SHP77 (cell line): ENCODE results near the gene PFDN1.

Source experiments
- DNase-seq, 2 experiments: peaks; one replicate each; lab custom pipeline; 2025; lab: John Stamatoyannopoulos, UW

The PFDN1 gene

GRCh38 chr5:140238756-140239155 is 64.1 kb downstream of the PFDN1 start:
- DNase-seq = no peak

GRCh38 chr5:140236891-140237598 is 65.9 kb downstream of the PFDN1 start:
- no peak for DNase-seq

GRCh38 chr5:140235791-140236551 is 66.9 kb downstream of the PFDN1 start:
- DNase-seq = no peak

GRCh38 chr5:140234377-140234989 is 68.4 kb downstream of the PFDN1 start:
- DNase-seq = no peak

- DNase-seq = no peak
Measured at GRCh38 chr5:140232731-140233130, 70.2 kb downstream of the PFDN1 start.

DNA sequence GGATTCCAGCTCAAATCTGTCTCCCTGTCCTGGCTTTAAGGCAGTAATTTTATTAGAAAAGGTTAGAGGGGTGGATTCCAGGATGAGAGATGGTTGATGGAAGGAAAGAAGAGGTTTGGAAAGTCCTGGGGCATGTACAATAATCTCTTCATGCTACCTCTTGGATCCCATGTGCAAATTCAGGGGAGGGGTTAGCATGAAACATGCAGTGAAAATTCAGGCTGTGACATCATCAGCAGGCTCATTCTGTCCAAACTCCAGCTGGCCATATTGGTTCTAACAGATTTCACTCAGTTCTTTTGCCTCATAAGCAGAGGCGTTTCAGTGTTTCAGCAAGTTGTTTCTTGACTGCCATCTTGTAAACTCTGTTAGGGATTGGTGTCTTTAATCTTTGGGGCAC is 72.5 kb downstream of the PFDN1 start:
- no peak for DNase-seq

- DNase-seq = no peak
Measured at GRCh38 chr5:140228364-140228837, 74.5 kb downstream of the PFDN1 start.

- no peak for DNase-seq
Measured at GRCh38 chr5:140227046-140227445, 75.9 kb downstream of the PFDN1 start.

- DNase-seq = no peak
Measured at GRCh38 chr5:140225396-140225795, 77.5 kb downstream of the PFDN1 start.

- no peak for DNase-seq
Measured at GRCh38 chr5:140224658-140225057, 78.2 kb downstream of the PFDN1 start.

- no peak for DNase-seq
Measured at GRCh38 chr5:140223567-140223966, 79.3 kb downstream of the PFDN1 start.

DNA sequence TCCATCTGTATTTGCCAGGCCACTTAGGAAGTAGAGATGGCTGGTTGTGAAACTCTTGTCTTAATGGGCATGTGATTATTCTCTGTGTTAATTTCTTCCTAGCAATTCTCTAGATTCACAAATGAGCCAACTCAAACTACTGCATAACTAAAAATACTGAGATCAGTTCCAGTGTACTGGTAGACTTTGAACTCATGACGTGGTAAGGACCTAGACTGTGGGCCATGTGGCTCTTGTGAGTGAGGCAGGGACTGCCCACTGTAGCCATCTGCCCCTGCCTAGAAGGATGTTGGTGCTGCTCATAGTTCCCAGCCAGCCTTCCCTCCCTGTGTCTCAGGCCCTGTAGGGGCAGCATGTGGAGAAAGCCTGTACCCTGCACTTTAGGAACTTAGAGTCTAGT is 80.5 kb downstream of the PFDN1 start:
- DNase-seq = no peak

- DNase-seq = no peak
Measured at GRCh38 chr5:140221697-140222223, 81.1 kb downstream of the PFDN1 start.

GRCh38 chr5:140220698-140221064 is 82.2 kb downstream of the PFDN1 start:
- no peak for DNase-seq

GRCh38 chr5:140220032-140220697 is 82.7 kb downstream of the PFDN1 start:
- no peak for DNase-seq

DNA sequence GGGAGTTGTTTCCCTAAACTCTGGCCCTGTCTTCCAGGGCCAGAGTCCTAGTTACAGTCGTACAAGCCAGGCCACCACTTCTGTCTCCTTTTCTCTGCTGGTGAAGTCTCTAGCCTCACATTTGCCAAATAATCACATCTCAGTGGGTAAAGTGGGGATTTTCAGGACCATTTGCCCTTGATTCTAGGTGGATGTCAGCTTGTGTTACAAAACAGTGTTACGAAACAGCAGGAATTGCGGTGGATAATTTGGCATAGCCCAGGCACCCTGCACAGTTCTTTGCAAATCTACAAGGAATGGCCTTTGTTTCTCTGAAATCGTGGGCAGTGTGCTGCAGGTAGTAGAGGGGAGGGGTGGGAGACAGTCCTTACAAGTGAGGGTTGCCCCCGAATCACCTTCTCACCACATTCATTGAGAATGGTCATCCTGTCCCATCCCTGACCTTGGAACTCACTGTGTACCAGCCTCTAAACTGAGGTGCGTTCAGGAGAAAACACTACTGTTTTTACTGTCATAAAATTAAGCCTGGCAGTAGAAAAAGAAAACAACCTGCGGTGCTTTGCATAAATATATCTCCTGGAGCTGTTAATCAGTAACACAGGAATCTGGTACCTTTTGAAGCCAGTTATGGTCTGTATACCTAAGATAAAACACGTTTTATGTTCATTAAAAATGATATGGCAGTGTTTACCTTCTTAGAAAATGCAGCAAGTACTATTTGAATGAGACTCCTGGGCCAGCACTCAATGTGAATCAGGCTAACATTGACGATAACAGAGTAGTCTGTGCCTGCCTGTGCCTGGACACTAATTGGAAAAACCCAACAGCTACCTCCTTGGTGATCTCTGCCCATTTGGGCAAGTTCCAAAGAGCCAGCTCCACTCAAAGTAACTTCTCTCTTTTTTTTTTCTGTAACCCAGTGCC is 83.6 kb downstream of the PFDN1 start:
- no peak for DNase-seq

- DNase-seq = no peak
Measured at GRCh38 chr5:140217299-140218026, 85.4 kb downstream of the PFDN1 start.

DNA sequence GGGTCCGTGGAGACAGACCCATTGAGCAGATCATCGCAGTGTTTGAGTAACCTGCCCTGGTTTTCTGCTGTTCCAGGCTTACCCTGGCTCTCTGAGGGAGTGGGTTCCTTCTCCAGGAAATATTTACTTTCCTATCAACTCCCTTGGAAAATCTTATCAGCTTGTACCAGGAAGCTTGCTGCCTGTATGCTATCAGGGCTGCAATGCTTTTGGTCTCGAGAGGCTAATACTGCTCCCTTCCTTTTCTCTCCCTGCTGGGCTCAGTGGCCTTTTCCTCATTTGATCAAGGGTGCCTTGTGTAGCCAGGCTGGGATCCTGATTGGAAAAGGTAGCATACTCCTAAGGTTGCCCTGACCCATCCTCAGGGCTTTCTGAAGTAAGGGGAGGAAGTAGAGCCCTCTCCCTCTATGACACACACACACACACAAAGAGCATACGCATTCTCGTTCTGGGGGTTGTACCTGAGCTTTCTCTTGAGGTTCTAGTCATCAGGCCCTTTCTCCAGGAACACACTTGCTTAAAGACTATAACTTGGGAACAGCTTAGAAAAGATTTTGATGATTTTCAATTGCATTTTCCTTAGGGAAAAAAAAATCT is 86.3 kb downstream of the PFDN1 start:
- DNase-seq = no peak

- no peak for DNase-seq
Measured at GRCh38 chr5:140215276-140215675, 87.6 kb downstream of the PFDN1 start.

GRCh38 chr5:140214831-140215230 is 88.1 kb downstream of the PFDN1 start:
- DNase-seq = no peak
